Adrenal gland (tissue), 19 donors: ENCODE results near the gene PRRT4. TPM values are rescaled to one million over a fixed set of nuclear protein-coding genes. Genes with fewer than 3 reads are reported as not detected.

Source experiments
- DNase-seq, 7 donors: peaks; one replicate each; pipeline ENCODE4 v3.0.0-alpha.2; 2019 to 2020
- H3K27ac ChIP-seq, 5 donors: fragments of 200-600 bp; sonication (generic) in 4 of 5; 1 replicate in 3 of 5; 2 replicates in 2 of 5; pipeline versions ENCODE4 v1.5.1 to v1.8.0; 2016 to 2020; ENCODE audit warnings: mild to moderate bottlenecking in 1 of 5
- H3K27me3 ChIP-seq: fragments of 200-600 bp; 2 replicates; pipeline ENCODE4 v1.8.0; 2021
- H3K36me3 ChIP-seq, 2 donors: fragments of 200-600 bp; replicated peaks in 1 of 2; 1 replicate in 1 of 2; 2 replicates in 1 of 2; pipeline versions ENCODE4 v1.5.1 to v1.8.0; 2018 to 2022
- H3K4me1 ChIP-seq, 2 donors: fragments of 200-600 bp; replicated peaks in 1 of 2; 1 replicate in 1 of 2; 2 replicates in 1 of 2; pipeline versions ENCODE4 v1.5.1 to v1.8.0; 2018 to 2021
- H3K4me3 ChIP-seq, 4 donors: fragments of 200-600 bp; sonication (generic) in 3 of 4; one replicate each; pipeline ENCODE4 v1.5.1; 2016 to 2018
- H3K9me3 ChIP-seq, 3 donors: fragments of 200-600 bp; sonication (generic) in 1 of 3; replicated peaks in 1 of 3; 1 replicate in 2 of 3; 2 replicates in 1 of 3; pipeline versions ENCODE4 v1.5.1 to v1.8.0; 2016 to 2021
- POLR2A ChIP-seq, 2 donors: fragments of 450-650 bp; IDR thresholded peaks; one replicate each; pipeline ENCODE4 v1.6.1; 2017; ENCODE audit warnings: antibody characterized with exemption in 2 of 2, mild to moderate bottlenecking in 2 of 2, moderate library complexity in 1 of 2
- WGBS, 4 donors: extraction: QIAGEN DNeasy Blood & Tissue Kit in 2 of 4; methylation state at CpG; one replicate each; pipeline versions ENCODE4 v1.1.5 to v1.1.7; 2013 to 2017; 5-methylcytosine and 5-hydroxymethylcytosine counted together
- intact Hi-C, 2 donors: fragments of 100-400 bp; cut with DNase I; formaldehyde crosslinking; loops; one replicate each; pipeline versions ENCODE4 v1.14.1 to v1.15.0; 2022 to 2023
- long read RNA-seq, 10 donors: library from polyadenylated mRNA in 3 of 10; unstranded in 2 of 10; stranded (forward) in 1 of 10; transcript quantifications; one replicate each; pipeline ENCODE4 v2.0.0 and lab custom pipeline, GENCODE V29; 2021 to 2026
- polyA plus RNA-seq, 3 donors: library from polyadenylated mRNA; stranded (reverse); fragments of 200-250 nt in 2 of 3; fragments of 350-450 nt in 1 of 3; fragmentation: Illumina TruSeq in 1 of 3; extraction: RNeasy Lipid Tissue Mini Kit (QIAGEN cat#74804) in 1 of 3; gene quantifications; one replicate each; pipeline ENCODE4 v1.2.3, GENCODE V29; 2013 to 2014
- total RNA-seq, 9 donors: library from RNA; depleted of rRNA in 4 of 9; stranded (reverse); fragments of >200 nt in 4 of 9; fragments of 120-200 nt in 1 of 9; fragmentation: NEBNext Ultra II Directional in 1 of 9; extraction: Animal tissue kit (Norgen Biotek cat#: 25700) in 1 of 9; gene quantifications; one replicate each; pipeline versions ENCODE4 v1.1.0 to v1.2.4, GENCODE V29; 2013 to 2023
- TF ChIP-seq, protein P1 (sequence below), 6 experiments: fragments of 450-650 bp in 4 of 6; fragments of 200-600 bp in 2 of 6; sonication (generic) in 1 of 6; IDR thresholded peaks; 1 replicate in 5 of 6; 2 replicates in 1 of 6; pipeline versions ENCODE4 v1.5.1 to v1.8.0; 2016 to 2021; ENCODE audit warnings: antibody characterized with exemption in 6 of 6, mild to moderate bottlenecking in 2 of 6, moderate library complexity in 1 of 6
- donor health status: healthy with polysubstance abuse.
- donor health status: Bipolar disorder and iron deficiency.
- donor health status: DM: yes; HTN: yes; CAD: no.
- donor health status: DM: no; HTN: no; CAD: no.
- donor health status: DM: no; HTN: no; CAD: no.
- donor health status: DM: yes; HTN: yes; CAD: no.

Gene PRRT4
- total RNA-seq, result 1 to 10 TPM in 4 of 9 donors, under 1 TPM in 4, not detected in 1; 0.23 to 1.3 (median 0.97) TPM
- polyA plus RNA-seq, result 1 to 10 TPM in 2 of 3 donors, under 1 TPM in 1; 0.40 to 7.7 (median 7.5) TPM
- long read RNA-seq, donor 1, result 0 reads
- long read RNA-seq, donor 2, result 0 reads
- long read RNA-seq, donor 3, result 0 reads
- long read RNA-seq, donor 4, result 0 reads
- long read RNA-seq, donor 5, partial matches to known transcripts, result 0 of 4 reads
- long read RNA-seq, donor 5, other reads (novel, unspliced or antisense), result 3 of 4 reads
- long read RNA-seq, donor 6, result 0 reads
- long read RNA-seq, donor 7, result 0 reads
- long read RNA-seq, donor 8, result 0 reads
- long read RNA-seq, donor 9, result 0 reads
- long read RNA-seq, donor 10, result 0 reads

DNA sequence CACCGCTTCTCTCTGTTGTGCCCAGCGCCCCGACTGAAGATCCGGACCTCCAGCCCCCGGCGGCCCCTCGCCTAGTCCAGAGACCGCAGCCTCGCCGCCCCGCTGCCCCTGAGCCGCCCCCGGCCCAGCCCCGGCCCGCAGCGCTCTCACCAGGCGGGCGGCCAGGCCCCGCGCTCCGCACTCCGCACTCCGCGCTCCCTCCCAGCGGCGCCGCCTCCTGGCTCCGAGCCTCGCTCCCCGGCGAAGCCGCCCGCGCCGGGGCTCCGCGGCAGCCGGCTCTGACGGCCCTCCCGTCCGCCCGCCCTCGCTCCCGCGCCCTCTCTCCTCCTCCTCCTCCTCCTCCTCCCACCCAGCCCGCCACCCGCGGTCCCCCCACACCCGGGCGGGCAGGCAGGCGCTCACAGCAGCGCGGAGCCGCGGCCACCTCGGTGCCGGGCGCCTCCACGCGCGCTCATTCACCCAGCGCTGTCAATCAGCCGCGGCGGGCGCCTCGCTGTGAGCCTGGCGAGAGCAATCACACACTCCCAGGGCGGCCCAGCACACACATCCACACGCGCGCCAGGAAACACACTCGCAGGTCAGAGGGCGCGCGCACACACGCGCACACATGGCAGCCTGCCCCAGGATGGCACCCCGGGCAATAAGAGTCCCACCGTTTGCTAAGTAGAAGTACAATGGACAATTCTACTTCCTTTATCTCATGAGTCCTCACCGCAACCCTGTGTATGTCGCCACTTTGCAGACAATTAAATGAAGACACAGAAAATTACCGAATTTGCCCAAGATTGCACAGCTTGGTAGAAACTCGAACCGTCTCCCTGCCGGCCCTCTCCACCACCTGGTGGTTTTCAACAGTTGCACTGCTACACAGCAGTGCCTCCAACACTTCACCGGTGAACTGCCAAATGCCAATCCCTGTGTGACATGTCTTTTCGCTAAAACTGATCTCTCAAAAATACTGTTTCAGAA lies at the start of gene PRRT4:
Gene PRRT4, minus strand, starts transcription at position 280 of the 969 bp plus-strand sequence.
- peaks cover 14% of the 10 kb centered on the region for H3K27me3 ChIP-seq
- no peaks in the 10 kb centered on the region for H3K9me3 ChIP-seq
- H3K36me3 ChIP-seq, result no peaks in the 10 kb centered on the region
- WGBS, 4 donors, result 1 to 7% (median 1%) methylated on average over 12 to 85 of the region's 88 CpGs
- peak in 3 of 7 donors; percentile 26 to 69 (median 28) for DNase-seq
- peak within 1 kb of the TSS in 2 of 4 donors; percentile 34 to 76 for H3K4me3 ChIP-seq
- intact Hi-C loops, result no loop called here
- H3K4me1 ChIP-seq, result peaks cover 4 to 7% of the 10 kb centered on the region in 2 donors
- TF ChIP-seq POLR2A (IDR thresholded peaks at IDR 0.05), result no peak
- TF ChIP-seq, protein P1, sequence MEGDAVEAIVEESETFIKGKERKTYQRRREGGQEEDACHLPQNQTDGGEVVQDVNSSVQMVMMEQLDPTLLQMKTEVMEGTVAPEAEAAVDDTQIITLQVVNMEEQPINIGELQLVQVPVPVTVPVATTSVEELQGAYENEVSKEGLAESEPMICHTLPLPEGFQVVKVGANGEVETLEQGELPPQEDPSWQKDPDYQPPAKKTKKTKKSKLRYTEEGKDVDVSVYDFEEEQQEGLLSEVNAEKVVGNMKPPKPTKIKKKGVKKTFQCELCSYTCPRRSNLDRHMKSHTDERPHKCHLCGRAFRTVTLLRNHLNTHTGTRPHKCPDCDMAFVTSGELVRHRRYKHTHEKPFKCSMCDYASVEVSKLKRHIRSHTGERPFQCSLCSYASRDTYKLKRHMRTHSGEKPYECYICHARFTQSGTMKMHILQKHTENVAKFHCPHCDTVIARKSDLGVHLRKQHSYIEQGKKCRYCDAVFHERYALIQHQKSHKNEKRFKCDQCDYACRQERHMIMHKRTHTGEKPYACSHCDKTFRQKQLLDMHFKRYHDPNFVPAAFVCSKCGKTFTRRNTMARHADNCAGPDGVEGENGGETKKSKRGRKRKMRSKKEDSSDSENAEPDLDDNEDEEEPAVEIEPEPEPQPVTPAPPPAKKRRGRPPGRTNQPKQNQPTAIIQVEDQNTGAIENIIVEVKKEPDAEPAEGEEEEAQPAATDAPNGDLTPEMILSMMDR (IDR thresholded peaks at IDR 0.05), result no peak
- peak within 1 kb of the TSS in 1 of 5 donors; percentile 8 for H3K27ac ChIP-seq

DNA sequence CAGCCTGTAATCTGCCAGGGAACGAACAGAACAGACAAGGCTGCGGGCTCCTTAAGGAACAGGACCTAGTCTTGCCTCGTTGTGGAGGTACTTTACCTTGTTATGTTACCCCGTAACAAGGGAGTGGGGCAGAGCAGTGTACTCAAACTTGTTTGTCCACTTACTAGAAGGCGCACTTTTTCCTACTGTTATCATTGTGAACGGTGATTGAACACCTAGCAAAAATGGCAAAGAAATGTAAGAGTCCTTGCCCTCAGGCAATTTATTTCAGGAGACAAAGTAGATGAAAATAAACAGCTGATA lies 48.9 kb upstream of the PRRT4 start:
- Histone ChIP-seq H3K27me3 (no peaks in the 10 kb centered on the region), H3K36me3 (no peaks in the 10 kb centered on the region), H3K4me1 (peaks cover 3 to 23% of the 10 kb centered on the region in 2 donors), H3K27ac (peak overlapping the region in 4 of 5 donors; percentile 47 to 91 (median 81)), H3K9me3 (no peaks in the 10 kb centered on the region), H3K4me3 (peak overlapping the region in 3 of 4 donors; percentile 35 to 83 (median 59))
- DNase-seq, result no peak
- 2 to 4% (median 3%) methylated on average over 6 of the region's 6 CpGs for WGBS, 4 donors
- TF ChIP-seq, protein P1 (IDR thresholded peaks at IDR 0.05), result no peak
- intact Hi-C loops, result no loop called here

DNA sequence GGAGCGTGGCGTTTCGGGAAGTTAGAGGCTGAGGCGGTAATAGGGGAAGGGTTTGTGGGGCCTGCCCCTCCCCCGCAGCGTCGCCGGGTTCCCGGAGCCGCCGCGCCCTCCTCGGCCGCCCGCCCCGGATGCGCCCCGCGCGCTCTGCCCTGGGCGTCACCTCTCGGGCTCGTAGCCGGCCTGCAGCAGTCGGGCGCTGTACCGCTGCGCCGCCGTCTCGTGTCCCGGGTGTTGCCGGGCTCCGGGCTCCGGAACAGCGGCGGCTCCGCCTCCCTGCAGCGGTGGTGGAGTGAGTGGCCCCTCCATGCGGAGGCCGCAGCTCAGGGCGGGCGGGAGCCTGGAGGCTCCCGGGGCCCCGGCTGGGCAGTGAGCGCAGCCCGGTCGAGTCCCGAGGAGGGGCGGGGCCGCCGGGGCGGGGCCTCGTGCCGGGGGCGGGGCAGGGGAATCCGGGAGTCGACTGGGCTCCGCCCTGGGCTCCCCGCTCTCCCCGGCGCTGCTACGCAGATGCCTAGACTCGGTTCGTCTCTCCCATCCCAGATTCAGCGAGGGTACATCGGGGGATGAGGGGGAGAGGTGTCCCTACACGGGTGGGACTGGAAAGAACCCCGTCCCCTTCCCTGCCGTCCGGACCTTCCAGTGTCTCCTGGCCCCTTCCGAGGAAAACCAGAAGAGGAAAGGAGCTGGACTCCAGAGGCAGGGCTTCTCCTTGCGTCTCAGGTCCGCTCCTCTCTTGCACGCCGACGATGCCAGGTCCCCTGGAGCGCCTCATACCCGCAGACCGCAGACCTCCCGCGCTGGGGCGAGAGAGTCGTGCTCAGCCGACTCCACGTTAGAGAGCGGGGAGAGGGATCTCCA lies 48.3 kb upstream of the PRRT4 start, which contains the start of gene IMPDH1:
Gene IMPDH1, minus strand, starts transcription at position 387 of the 855 bp plus-strand sequence. Its CDS starts 81 bp downstream, at position 306.
- 0 to 1% (median 1%) methylated on average over 14 to 87 of the region's 87 CpGs for WGBS, 4 donors
- Histone ChIP-seq H3K27ac (peak within 1 kb of the TSS; percentile 39 to 91 (median 76)), H3K36me3 (no peaks in the 10 kb centered on the region), H3K4me1 (peaks cover 6 to 28% of the 10 kb centered on the region in 2 donors), H3K4me3 (peak within 1 kb of the TSS in 3 of 4 donors; percentile 35 to 83 (median 59)), H3K9me3 (no peaks in the 10 kb centered on the region), H3K27me3 (no peaks in the 10 kb centered on the region)
- intact Hi-C loops, result loop anchor here in 1 of 2 donors (10.0 kb wide), 1 partner anchor 55 kb away; no protein-coding TSS in a partner anchor
- DNase-seq, result peak; percentile 80 to 92 (median 88)
- TF ChIP-seq POLR2A (IDR thresholded peaks at IDR 0.05), result peak in 1 of 2 donors; percentile 31
- TF ChIP-seq, protein P1 (IDR thresholded peaks at IDR 0.05), result peak in 1 of 6 experiments; percentile 3
